Measurements from ENCODE around the gene THAP6.

The THAP6 gene

GRCh38 chr4:75494563-75494962, 19.7 kb upstream of the THAP6 start:
- H3K4me1 ChIP-seq (ENCODE audit: control extremely low read depth in 1 of 4, control insufficient read depth in 4 of 4, insufficient read depth in 4 of 4, low read length in 3 of 4): peaks cover 0 to 6% (median 2%) of the 10 kb centered on the region in 4 experiments
- H3K9me3 ChIP-seq (ENCODE audit: control extremely low read depth in 1 of 5, control insufficient read depth in 4 of 5, insufficient read depth in 2 of 5, low read depth in 1 of 5, low read length in 4 of 5): peaks cover 0 to 11% (median 2%) of the 10 kb centered on the region in 5 experiments
- no peaks in the 10 kb centered on the region for H3K27me3 ChIP-seq (replicated peaks in 2 of 5; ENCODE audit: control insufficient read depth in 4 of 5, insufficient read depth in 5 of 5, low read length in 4 of 5)
- no peak overlapping the region for H3K4me3 ChIP-seq (ENCODE audit: control insufficient read depth in 1 of 7, extremely low read depth in 1 of 7, insufficient read depth in 4 of 7, low read depth in 2 of 7, low read length in 6 of 7)
- peaks cover 9 to 48% (median 30%) of the 10 kb centered on the region in 4 experiments for H3K36me3 ChIP-seq (ENCODE audit: control insufficient read depth in 4 of 4, insufficient read depth in 4 of 4, low read length in 3 of 4)
- ChIA-PET POLR2A (no interaction called here), CTCF (interaction anchor here (1.0 to 1.7 kb wide), 2 partner anchors 13 to 14 kb away, joined by 3 read pairs; no protein-coding TSS in a partner anchor)
- DNase-seq: no peak
- no CpG with 5 or more reads among the region's 1 CpG for WGBS (ENCODE audit: insufficient coverage)
- H3K27ac ChIP-seq (ENCODE audit: insufficient read depth in 1 of 2, low read depth in 1 of 2, low read length in 2 of 2, poor library complexity in 1 of 2, severe bottlenecking in 2 of 2): no peak overlapping the region

GRCh38 chr4:75495476-75495875, 18.8 kb upstream of the THAP6 start:
- no peak overlapping the region for H3K27ac ChIP-seq (ENCODE audit: insufficient read depth in 1 of 2, low read depth in 1 of 2, low read length in 2 of 2, poor library complexity in 1 of 2, severe bottlenecking in 2 of 2)
- H3K36me3 ChIP-seq (ENCODE audit: control insufficient read depth in 4 of 4, insufficient read depth in 4 of 4, low read length in 3 of 4): peaks cover 16 to 46% (median 26%) of the 10 kb centered on the region in 4 experiments

DNA sequence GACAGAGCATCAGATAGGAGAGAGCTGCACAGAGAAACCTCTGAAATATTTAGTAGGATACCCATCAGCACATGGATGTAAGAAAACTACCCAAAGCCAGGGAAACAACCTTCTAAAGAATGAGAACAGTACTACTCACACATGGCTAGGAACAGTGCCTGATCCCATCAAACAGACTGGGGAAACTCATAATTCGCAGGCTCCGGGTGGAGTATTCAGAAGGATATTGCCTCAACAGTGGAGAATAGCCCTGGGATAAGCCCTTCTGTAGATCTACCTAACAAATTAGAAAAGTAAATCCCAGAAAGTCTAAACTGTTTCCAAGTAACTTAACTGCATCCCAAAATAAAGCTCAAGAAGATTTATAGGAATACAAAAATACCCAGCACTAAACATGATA, 17.9 kb upstream of the THAP6 start:
- ChIA-PET POLR2A (interaction anchor here (0.7 kb wide), 1 partner anchor 98 kb away, joined by 4 read pairs; no protein-coding TSS in a partner anchor), CTCF (interaction anchor here (0.8 kb wide), 1 partner anchor 248 kb away, joined by 3 read pairs; no protein-coding TSS in a partner anchor)
- Histone ChIP-seq H3K36me3 (ENCODE audit: control insufficient read depth in 4 of 4, insufficient read depth in 4 of 4, low read length in 3 of 4) (peaks cover 16 to 38% (median 22%) of the 10 kb centered on the region in 4 experiments), H3K4me3 (ENCODE audit: control insufficient read depth in 1 of 7, extremely low read depth in 1 of 7, insufficient read depth in 4 of 7, low read depth in 2 of 7, low read length in 6 of 7) (no peak overlapping the region), H3K27ac (ENCODE audit: insufficient read depth in 1 of 2, low read depth in 1 of 2, low read length in 2 of 2, poor library complexity in 1 of 2, severe bottlenecking in 2 of 2) (no peak overlapping the region), H3K9me3 (ENCODE audit: control extremely low read depth in 1 of 5, control insufficient read depth in 4 of 5, insufficient read depth in 2 of 5, low read depth in 1 of 5, low read length in 4 of 5) (peaks cover 0 to 12% (median 4%) of the 10 kb centered on the region in 5 experiments), H3K4me1 (ENCODE audit: control extremely low read depth in 1 of 4, control insufficient read depth in 4 of 4, insufficient read depth in 4 of 4, low read length in 3 of 4) (peaks cover 0 to 6% (median 2%) of the 10 kb centered on the region in 4 experiments), H3K27me3 (replicated peaks in 2 of 5; ENCODE audit: control insufficient read depth in 4 of 5, insufficient read depth in 5 of 5, low read length in 4 of 5) (no peaks in the 10 kb centered on the region)
- WGBS (ENCODE audit: insufficient coverage): no CpG with 5 or more reads among the region's 2 CpGs
- DNase-seq: no peak

More at GRCh38 chr4:75495476-75495875, 18.8 kb upstream of the THAP6 start:
- 100% methylated on average over 1 of the region's 2 CpGs for WGBS (ENCODE audit: insufficient coverage)
- DNase-seq: peak in 2 of 3 donors; percentile 38 to 54
- CTCF ChIA-PET: interaction anchor here (1.0 kb wide), 1 partner anchor 14 kb away, joined by 3 read pairs; no protein-coding TSS in a partner anchor
- Histone ChIP-seq H3K9me3 (ENCODE audit: control extremely low read depth in 1 of 5, control insufficient read depth in 4 of 5, insufficient read depth in 2 of 5, low read depth in 1 of 5, low read length in 4 of 5) (peaks cover 0 to 12% (median 4%) of the 10 kb centered on the region in 5 experiments), H3K4me3 (ENCODE audit: control insufficient read depth in 1 of 7, extremely low read depth in 1 of 7, insufficient read depth in 4 of 7, low read depth in 2 of 7, low read length in 6 of 7) (no peak overlapping the region), H3K27me3 (replicated peaks in 2 of 5; ENCODE audit: control insufficient read depth in 4 of 5, insufficient read depth in 5 of 5, low read length in 4 of 5) (no peaks in the 10 kb centered on the region), H3K4me1 (ENCODE audit: control extremely low read depth in 1 of 4, control insufficient read depth in 4 of 4, insufficient read depth in 4 of 4, low read length in 3 of 4) (peaks cover 0 to 6% (median 2%) of the 10 kb centered on the region in 4 experiments)
- POLR2A ChIA-PET: no interaction called here

DNA sequence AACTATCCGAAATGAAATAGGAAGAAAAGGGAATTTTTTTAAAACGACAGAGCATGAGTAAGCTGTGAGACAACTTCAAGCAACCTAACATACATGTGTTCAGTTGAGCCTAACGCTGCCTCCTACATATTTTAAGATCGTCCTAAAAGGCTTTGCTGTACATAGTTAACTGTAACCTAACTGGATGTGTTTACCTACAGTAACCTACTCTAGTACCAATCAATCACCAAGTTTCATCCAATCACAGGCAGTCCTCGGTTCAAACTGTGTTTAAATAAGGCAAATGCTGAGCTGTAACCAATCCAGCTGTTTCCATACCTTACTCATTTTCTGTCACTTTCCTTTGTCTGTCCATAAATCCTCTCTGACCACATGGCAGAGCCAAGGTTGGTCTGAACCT, 17.1 kb upstream of the THAP6 start:
- Histone ChIP-seq H3K36me3 (ENCODE audit: control insufficient read depth in 4 of 4, insufficient read depth in 4 of 4, low read length in 3 of 4) (peaks cover 17 to 42% (median 23%) of the 10 kb centered on the region in 4 experiments), H3K9me3 (ENCODE audit: control extremely low read depth in 1 of 5, control insufficient read depth in 4 of 5, insufficient read depth in 2 of 5, low read depth in 1 of 5, low read length in 4 of 5) (peaks cover 0 to 12% (median 4%) of the 10 kb centered on the region in 5 experiments), H3K4me1 (ENCODE audit: control extremely low read depth in 1 of 4, control insufficient read depth in 4 of 4, insufficient read depth in 4 of 4, low read length in 3 of 4) (peaks cover 0 to 6% (median 2%) of the 10 kb centered on the region in 4 experiments), H3K27ac (ENCODE audit: insufficient read depth in 1 of 2, low read depth in 1 of 2, low read length in 2 of 2, poor library complexity in 1 of 2, severe bottlenecking in 2 of 2) (no peak overlapping the region), H3K27me3 (replicated peaks in 2 of 5; ENCODE audit: control insufficient read depth in 4 of 5, insufficient read depth in 5 of 5, low read length in 4 of 5) (no peaks in the 10 kb centered on the region), H3K4me3 (ENCODE audit: control insufficient read depth in 1 of 7, extremely low read depth in 1 of 7, insufficient read depth in 4 of 7, low read depth in 2 of 7, low read length in 6 of 7) (no peak overlapping the region)
- POLR2A ChIA-PET: no interaction called here
- DNase-seq: no peak
- CTCF ChIA-PET: interaction anchor here (0.8 kb wide), 1 partner anchor 248 kb away, joined by 3 read pairs; no protein-coding TSS in a partner anchor
- 98% methylated on average over 5 of the region's 5 CpGs for WGBS (ENCODE audit: insufficient coverage)

DNA sequence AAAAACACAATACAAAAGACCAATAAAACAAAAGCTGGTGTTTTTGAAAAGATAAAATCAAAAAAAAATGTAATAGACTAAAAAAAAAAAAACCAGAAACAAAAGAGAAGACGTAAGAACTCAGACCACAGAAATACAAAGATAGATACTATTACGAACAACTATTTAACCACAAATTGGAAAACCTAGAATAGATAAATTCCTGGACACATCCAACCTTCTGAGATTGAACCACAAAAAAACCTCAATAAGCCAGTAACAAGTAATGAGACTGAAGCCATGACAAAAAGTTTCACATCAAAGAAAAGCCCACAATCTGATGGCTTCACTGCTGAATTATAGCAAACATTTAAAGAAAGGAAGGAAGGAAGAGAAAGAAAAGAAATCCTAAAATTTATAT, 16.2 kb upstream of the THAP6 start:
- H3K27me3 ChIP-seq (replicated peaks in 2 of 5; ENCODE audit: control insufficient read depth in 4 of 5, insufficient read depth in 5 of 5, low read length in 4 of 5): no peaks in the 10 kb centered on the region
- H3K9me3 ChIP-seq (ENCODE audit: control extremely low read depth in 1 of 5, control insufficient read depth in 4 of 5, insufficient read depth in 2 of 5, low read depth in 1 of 5, low read length in 4 of 5): peaks cover 0 to 12% (median 4%) of the 10 kb centered on the region in 5 experiments
- no CpG with 5 or more reads among the region's 2 CpGs for WGBS (ENCODE audit: insufficient coverage)
- no peak overlapping the region for H3K4me3 ChIP-seq (ENCODE audit: control insufficient read depth in 1 of 7, extremely low read depth in 1 of 7, insufficient read depth in 4 of 7, low read depth in 2 of 7, low read length in 6 of 7)
- H3K27ac ChIP-seq (ENCODE audit: insufficient read depth in 1 of 2, low read depth in 1 of 2, low read length in 2 of 2, poor library complexity in 1 of 2, severe bottlenecking in 2 of 2): no peak overlapping the region
- peaks cover 15 to 43% (median 24%) of the 10 kb centered on the region in 4 experiments for H3K36me3 ChIP-seq (ENCODE audit: control insufficient read depth in 4 of 4, insufficient read depth in 4 of 4, low read length in 3 of 4)
- H3K4me1 ChIP-seq (ENCODE audit: control extremely low read depth in 1 of 4, control insufficient read depth in 4 of 4, insufficient read depth in 4 of 4, low read length in 3 of 4): peaks cover 0 to 6% (median 2%) of the 10 kb centered on the region in 4 experiments
- ChIA-PET CTCF (no interaction called here), POLR2A (no interaction called here)
- no peak for DNase-seq

- H3K36me3 ChIP-seq (ENCODE audit: control insufficient read depth in 4 of 4, insufficient read depth in 4 of 4, low read length in 3 of 4): peaks cover 19 to 50% (median 30%) of the 10 kb centered on the region in 4 experiments
- no peaks in the 10 kb centered on the region for H3K27me3 ChIP-seq (replicated peaks in 2 of 5; ENCODE audit: control insufficient read depth in 4 of 5, insufficient read depth in 5 of 5, low read length in 4 of 5)
- CTCF ChIA-PET: interaction anchor here (1.0 to 1.9 kb wide), 3 partner anchors 9 to 15 kb away, joined by 3 to 5 read pairs (median 5); no protein-coding TSS in a partner anchor
- peaks cover 0 to 6% (median 2%) of the 10 kb centered on the region in 4 experiments for H3K4me1 ChIP-seq (ENCODE audit: control extremely low read depth in 1 of 4, control insufficient read depth in 4 of 4, insufficient read depth in 4 of 4, low read length in 3 of 4)
- no peak overlapping the region for H3K27ac ChIP-seq (ENCODE audit: insufficient read depth in 1 of 2, low read depth in 1 of 2, low read length in 2 of 2, poor library complexity in 1 of 2, severe bottlenecking in 2 of 2)
- POLR2A ChIA-PET: no interaction called here
- H3K9me3 ChIP-seq (ENCODE audit: control extremely low read depth in 1 of 5, control insufficient read depth in 4 of 5, insufficient read depth in 2 of 5, low read depth in 1 of 5, low read length in 4 of 5): peaks cover 0 to 12% (median 4%) of the 10 kb centered on the region in 5 experiments
- no peak for DNase-seq
- WGBS (ENCODE audit: insufficient coverage): no CpG with 5 or more reads among the region's 2 CpGs
- H3K4me3 ChIP-seq (ENCODE audit: control insufficient read depth in 1 of 7, extremely low read depth in 1 of 7, insufficient read depth in 4 of 7, low read depth in 2 of 7, low read length in 6 of 7): no peak overlapping the region
Observed at GRCh38 chr4:75499900-75500299, 14.4 kb upstream of the THAP6 start.

GRCh38 chr4:75502671-75503070, 11.6 kb upstream of the THAP6 start:
- WGBS (ENCODE audit: insufficient coverage): 92% methylated on average over 2 of the region's 2 CpGs
- peaks cover 0 to 12% (median 4%) of the 10 kb centered on the region in 5 experiments for H3K9me3 ChIP-seq (ENCODE audit: control extremely low read depth in 1 of 5, control insufficient read depth in 4 of 5, insufficient read depth in 2 of 5, low read depth in 1 of 5, low read length in 4 of 5)
- no peaks in the 10 kb centered on the region for H3K27me3 ChIP-seq (replicated peaks in 2 of 5; ENCODE audit: control insufficient read depth in 4 of 5, insufficient read depth in 5 of 5, low read length in 4 of 5)
- CTCF ChIA-PET: no interaction called here
- POLR2A ChIA-PET: no interaction called here
- no peak overlapping the region for H3K4me3 ChIP-seq (ENCODE audit: control insufficient read depth in 1 of 7, extremely low read depth in 1 of 7, insufficient read depth in 4 of 7, low read depth in 2 of 7, low read length in 6 of 7)
- no peaks in the 10 kb centered on the region for H3K4me1 ChIP-seq (ENCODE audit: control extremely low read depth in 1 of 4, control insufficient read depth in 4 of 4, insufficient read depth in 4 of 4, low read length in 3 of 4)
- H3K36me3 ChIP-seq (ENCODE audit: control insufficient read depth in 4 of 4, insufficient read depth in 4 of 4, low read length in 3 of 4): peaks cover 26 to 67% (median 39%) of the 10 kb centered on the region in 4 experiments
- H3K27ac ChIP-seq (ENCODE audit: insufficient read depth in 1 of 2, low read depth in 1 of 2, low read length in 2 of 2, poor library complexity in 1 of 2, severe bottlenecking in 2 of 2): no peak overlapping the region
- no peak for DNase-seq

Measured in common myeloid progenitor, CD34-positive (primary cell).